HCEC 1CT (cell line): Measurements from ENCODE around the gene USF1.
"Not testable (repeated sequence)": the region's sequence is repeated elsewhere in the genome, so short reads cannot be mapped to it uniquely, and the experiment has no call there.

ENCODE experiments used
- DNase-seq: peaks from one replicate; pipeline ENCODE4 v3.0.0-alpha.2; 2017

Gene USF1

DNA sequence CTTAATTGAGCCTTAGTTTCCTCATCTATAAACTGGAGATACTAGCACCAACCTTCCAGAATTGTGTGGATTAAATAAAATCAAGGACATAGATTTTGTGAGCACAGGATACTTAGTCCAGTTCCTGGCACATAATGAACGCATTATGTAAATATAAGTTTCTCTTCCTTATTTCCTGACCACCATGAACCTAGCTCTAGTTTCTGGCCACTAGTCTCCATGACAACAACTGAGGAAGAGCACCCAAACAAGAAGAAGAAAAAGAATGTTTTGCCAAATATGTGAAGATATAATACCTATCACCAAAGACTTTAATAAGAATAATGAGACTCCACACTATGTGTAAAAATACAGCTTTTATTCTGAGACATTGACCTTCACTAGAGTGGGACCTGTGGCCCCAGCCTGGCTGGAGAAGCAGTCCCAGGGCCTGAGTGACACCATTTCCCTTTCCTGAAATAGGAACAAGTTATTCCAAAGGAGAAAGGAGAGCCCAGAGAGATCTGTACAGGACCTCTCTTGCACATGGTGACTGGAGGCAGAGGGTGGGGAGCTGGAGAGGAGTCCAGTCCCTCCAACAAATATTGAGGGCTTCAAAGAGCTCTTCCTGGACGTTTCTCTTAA lies 940 bp upstream of the USF1 start:
- DNase-seq: no peak

DNA sequence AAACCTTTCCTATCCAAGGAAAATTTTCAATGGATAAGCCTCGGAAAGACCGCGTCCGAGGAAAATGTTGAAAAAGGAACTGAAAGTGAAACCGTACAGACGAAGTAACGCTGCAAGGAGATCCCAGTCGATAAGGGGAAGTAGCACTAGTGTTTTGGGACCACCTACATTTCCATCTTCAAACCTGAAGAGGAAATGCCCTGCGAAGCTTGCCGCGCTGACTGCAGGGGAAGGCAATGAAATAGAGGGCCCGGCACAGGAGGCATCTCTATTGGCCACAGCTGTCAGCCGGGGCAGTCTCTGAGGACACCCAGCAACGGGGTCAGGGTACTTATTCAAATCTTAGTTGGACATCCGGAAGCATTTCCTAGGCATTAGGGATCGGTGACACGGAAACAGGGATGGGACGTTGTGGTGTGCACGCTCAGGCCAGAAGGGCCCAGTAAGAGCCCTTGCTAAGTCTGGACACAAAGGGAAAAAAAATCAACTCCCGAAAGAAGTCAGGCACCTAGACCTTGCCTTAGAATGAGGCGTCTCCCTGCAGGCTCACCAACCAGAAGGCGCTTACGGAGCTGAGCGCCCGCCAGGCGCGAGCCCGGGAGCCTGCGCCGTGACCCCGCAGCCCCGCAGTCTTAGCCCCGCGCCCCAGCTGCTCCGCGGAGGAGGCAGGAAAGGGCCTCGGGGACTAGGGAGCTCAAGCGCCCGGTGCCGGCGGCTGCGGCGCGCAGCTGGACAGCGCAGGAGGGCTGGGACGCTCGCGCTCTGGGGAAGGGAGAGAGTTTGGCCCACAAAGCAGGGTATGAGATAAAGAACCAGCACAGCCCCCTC lies 655 bp downstream of the USF1 start:
- peak; percentile 68 for DNase-seq

DNA sequence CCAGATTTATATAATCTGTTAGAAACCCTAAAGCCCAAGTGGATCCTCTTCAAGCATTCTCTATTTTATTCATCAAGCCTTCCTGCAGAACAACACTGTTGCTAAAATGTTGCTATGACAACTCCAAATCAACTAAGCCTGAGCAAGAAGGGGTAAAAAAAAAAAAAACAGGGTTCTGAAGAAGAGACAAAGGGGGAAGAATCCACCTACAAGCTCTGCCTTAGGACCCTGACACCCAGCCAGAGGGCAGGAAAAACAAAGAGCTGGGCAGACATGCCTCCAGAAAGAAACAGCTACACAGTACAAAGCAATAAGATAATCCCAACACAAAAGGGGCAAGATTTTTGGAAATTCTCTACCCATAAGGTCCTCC lies 1.3 kb downstream of the USF1 start:
- no peak for DNase-seq

DNA sequence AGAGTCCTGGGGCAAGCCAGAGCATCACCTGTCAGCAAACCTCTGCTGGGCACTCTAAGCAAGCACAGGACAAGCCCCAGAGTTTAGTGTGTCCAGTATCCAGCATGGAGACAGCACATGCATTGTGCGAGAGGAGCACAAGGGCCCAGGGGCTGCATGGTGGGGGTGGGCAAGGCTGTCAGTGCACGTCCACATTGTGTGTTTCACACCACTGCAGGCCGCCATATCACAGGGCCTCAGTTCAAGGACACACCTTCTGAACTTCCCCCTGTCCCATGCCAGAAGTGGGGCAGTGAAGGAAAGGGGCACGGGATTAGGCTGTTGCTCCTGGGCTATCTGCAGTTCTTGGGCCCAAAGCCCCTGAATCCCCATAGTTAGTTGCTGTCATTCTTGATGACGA lies 6.2 kb downstream of the USF1 start:
- no peak for DNase-seq

DNA sequence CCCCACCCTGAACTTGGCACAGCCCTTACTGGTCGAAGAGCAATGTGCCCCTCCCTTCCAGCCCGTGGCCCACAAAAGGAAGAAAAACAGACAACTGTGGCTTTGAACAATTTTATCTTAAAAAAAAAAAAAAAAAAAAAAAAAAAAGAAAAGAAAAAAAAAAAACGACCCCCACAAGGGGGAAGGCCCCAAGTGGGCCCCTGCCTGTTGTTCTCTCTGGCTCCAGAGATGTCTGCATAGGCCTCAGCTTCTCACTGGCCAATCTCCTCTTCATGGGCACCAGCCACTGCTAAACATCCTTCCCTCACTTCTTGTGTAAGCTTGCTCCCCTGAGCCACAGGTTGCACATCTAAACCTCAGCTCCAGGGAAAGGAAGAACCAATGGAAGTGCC lies 6.6 kb downstream of the USF1 start:
- no peak for DNase-seq

DNA sequence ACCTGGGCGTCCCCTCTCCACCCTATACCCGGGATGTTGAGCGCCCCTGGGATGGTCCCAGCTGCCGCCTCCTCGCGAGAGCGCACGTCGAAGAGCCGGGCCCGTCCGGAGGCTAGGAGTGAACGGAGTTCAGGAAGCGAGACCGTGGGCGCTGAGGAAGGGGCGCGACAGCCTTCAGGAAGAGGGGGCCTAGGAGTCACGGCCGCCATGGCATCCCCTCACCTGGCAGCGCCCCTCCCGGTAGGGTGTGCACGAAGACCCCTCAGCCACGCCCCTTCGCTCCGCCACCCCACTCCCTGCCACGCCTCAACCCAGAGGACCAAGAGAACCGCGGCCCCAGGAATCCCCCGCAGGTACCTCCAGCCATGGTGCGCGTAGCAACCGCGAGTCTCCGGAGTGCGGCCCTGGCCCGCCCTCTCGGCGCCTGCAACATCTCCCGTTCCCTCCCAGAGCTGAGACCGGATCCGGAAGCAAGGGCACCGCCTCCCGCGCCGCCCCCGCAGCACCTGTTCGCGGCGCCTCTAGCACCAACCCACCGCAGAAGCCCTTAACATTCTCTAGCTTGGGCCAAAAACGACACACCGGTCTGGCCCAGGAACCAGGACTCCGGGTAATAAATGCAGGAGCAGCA lies 7.1 kb downstream of the USF1 start, which contains the start of gene TSTD1:
Gene TSTD1, minus strand, starts transcription at position 442 of the 631 bp plus-strand sequence. Its CDS starts 75 bp downstream, at position 367.
- no peak for DNase-seq

DNA sequence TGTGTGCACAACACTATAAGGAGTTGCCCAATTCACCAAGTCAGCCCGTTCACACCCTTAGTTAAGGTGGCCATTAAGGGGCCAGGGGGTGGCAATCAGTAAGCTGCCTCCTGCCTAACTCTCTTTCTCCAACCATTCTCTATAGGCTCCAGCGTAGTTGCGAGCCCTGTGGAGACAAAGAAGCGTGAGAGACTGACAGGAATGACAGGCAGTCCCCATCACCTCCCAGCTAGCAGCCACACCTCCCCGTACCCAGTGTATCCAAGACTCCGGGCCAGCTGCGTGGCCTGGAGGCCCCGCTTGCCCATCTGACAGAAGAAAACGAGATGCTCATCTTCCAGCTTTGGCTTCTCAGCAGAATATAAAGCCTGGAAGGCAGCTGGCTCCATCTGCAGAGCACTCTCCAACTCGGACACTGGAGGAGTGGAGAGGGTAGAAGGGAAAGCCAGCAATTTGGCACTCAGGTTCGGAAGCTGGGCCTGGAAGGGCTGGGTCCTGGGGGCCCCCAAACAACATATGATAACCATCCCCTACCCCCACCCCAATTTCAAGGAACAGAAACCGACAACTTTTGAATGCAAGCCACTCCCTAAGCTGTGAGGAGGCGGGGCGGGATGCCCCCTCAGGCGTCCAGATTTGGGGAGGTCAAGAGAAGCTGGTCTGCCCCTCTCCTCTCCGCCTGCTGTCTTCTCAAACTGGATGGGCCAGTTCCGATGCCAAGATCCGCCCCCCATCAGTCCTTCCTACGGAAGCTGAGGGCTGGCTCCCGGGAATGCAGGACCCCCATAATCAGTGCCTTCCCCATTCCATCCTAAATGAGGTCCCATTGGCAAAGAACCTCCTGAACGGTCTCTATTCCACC lies 7.9 kb downstream of the USF1 start:
- DNase-seq: no peak

DNA sequence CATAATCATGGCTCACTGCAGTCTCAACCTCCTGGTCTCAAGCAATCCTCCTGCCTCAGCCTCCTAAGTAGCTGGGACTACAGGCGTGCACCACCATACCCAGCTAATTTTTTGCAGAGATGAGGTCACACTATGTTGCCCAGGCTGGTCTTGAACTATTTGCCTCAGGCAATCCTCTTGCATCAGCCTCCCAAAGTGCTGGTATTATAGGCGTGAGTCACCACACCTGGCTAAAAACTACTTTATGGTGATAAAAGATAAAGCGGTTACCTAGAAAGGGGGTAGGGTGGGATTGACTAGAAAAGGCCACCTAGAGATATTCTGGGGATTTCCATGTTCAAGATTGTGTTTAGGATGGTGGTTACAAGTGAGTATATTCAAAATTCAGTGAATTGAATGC lies 12.0 kb downstream of the USF1 start:
- DNase-seq: no peak

DNA sequence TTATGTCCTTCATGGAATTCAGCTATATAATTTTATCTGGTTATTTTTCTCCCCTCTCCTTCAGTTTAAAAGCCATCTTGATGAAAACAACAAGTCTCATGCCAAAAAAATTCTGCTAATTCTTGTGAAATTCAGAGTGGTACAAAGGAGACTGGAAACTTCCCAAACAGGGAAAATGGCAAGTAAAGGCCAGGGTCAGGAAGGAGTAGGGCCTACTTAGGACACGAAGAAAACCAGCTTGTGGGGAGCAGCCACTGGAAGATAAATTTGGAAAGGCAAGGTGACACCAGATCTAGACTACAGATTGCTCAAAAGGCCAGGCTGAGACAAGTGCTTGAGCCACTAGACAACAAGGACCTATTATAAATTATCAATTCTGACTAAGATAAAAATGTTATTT lies 13.4 kb downstream of the USF1 start:
- DNase-seq: no peak

DNA sequence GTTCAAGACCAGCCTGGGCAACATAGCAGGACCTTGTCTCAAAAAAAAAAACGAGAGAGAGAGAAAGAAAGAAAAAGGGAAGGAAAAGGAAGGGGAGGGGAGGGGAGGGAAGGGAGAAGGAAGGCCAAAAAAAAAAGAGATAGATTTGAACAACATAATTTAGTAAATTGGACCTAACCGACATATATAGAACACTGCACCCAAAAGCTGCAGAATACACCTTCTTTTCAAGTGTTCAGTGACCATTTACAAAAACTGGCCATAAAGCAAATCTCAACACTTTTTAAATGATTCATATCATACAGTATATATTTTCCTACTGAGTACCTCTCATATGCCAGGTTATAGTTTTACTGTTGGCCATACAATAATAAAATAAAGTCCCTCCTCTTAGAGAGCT lies 13.9 kb downstream of the USF1 start:
- DNase-seq: no peak

DNA sequence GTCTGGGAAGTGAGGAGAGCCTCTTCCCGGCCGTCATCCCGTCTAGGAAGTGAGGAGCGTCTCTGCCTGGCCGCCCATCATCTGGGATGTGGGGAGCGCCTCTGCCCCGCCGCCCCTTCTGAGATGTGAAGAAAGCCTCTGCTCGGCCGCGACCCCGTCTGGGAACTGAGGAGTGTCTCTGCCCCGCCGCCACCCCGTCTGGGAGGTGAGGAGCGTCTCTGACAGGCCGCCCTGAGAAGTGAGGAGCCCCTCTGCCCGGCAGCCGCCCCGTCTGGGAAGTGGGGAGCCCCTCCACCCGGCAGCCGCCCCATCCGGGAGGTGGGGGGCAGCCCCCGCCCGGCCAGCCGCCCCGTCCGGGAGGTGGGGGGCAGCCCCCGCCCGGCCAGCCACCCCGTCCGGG lies 16.3 kb downstream of the USF1 start:
- not testable (repeated sequence) for DNase-seq

DNA sequence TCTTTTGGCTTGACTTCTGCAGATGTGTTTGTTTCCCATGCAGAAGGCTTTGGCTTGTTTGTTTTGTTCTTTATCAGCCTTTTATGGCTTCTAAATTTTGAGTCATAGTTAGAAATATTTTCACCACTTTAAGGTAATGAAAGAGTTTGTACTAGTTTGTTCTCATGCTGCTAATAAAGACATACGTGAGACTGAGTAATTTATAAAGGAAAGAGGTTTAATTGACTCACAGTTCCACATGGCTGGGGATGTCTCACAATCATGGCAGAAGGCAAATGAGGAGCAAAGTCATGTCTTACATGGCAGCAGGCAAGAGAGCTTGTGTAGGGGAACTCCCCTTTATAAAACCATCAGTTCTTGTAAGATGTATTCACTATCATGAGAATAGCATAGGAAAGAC lies 18.8 kb downstream of the USF1 start:
- not testable (repeated sequence) for DNase-seq

DNA sequence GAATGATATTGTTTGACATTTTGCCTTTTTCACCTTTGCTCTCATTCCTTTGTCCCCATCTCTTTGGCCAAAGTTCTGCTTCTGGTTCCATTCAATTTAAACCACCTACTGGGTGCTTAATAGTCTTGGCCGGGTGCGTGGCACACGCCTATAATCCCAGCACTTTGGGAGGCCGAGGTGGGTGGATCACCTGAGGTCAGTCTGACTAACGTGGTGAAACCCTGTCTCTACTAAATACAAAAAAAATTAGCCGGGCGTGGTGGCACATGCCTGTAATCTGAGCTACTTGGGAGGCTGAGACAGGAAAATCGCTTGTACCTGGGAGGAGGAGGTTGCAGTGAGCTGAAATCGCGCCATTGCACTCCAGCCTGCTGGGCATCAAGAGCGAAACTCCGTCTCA lies 23.3 kb downstream of the USF1 start:
- DNase-seq: not testable (repeated sequence)

DNA sequence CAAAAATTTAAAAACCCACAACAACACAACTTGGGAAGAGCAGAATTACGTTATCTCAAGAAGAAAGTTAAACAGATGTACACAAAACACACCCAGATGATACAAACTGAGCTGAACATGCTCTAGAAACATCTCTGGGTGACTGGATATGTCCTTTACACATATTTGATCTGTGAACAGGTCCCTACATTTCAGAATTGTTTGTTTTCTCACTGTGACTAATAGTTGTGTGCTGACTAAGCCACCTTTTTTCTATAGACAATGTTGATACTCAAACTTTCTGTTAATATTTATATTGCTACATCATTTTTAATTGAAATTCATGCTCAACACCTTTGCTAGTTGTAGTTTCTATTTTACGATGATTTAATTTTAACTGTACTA lies 23.8 kb downstream of the USF1 start:
- DNase-seq: peak; percentile 37

DNA sequence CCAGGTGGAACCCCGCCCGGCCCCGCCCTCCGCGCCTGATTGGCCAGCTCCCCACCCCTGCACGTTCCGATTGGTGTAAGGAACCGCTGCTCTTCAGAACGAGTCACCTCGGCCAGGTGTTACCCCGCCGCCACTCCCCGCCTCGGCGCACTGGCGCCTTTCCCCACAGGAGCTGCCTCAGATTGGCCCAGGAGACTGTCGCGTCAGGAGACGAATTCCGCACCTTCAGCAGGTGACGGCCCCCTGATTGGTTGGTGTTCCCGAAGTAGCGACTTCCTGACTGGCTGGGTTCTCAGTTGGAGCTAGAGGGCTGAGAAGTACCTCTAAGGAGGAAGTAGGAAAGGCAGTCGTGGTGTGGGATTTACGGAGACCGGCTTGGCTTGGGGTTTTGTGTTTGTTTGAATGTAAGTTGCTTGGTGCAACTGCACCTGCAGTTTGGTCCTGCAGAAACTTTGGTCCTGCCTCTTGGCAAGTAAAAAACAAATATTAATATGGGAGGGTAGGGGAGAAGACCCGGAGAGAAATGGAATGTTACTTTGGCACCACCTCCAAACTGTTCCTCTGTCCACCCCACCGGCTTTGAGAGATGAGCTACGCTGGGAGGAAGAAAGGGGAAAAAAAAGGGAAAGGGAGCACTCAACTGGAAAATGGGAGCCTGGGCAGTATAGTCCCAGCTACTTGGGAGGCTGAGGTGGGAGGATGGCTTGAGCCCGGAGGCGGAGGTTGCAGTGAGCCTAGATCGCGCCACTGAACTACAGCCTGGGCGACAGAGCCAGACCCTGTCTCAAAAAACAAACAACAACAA lies 24.4 kb downstream of the USF1 start:
- no peak for DNase-seq

DNA sequence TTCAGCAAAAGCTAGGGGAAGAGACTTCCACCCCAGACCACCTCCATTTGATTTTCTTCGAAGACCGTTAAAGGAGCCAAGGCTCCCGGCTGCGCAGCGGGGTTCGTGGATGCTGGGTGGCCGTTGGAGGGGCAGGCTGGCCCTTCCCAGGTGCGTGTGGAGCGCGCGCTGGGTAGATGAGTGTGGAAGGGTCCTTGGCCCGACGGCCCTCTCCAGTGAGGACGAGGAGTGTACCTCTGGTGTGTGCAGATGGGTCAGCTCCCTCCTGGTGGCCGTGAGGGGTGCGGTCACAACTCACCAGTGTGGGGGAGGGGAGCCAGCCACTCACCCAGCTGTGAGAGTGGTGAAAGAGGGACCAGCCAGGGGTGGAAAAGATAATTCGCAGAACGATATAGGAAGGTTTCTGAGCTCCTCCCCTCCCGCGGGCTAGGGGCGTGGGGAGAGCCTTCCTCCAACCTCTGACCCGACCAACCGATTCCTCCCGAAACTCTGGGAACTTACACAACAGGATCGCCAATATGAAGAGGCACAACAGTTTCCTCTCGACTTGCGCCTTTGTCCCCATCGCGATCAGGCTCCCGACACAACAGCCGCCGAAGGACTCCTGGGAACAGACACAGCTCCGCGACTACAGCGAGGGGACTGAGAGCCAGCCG lies 25.1 kb downstream of the USF1 start, which contains the start of gene F11R:
Gene F11R, minus strand, starts transcription at position 644 of the 656 bp plus-strand sequence. Its CDS starts 79 bp downstream, at position 565.
- DNase-seq: no peak

DNA sequence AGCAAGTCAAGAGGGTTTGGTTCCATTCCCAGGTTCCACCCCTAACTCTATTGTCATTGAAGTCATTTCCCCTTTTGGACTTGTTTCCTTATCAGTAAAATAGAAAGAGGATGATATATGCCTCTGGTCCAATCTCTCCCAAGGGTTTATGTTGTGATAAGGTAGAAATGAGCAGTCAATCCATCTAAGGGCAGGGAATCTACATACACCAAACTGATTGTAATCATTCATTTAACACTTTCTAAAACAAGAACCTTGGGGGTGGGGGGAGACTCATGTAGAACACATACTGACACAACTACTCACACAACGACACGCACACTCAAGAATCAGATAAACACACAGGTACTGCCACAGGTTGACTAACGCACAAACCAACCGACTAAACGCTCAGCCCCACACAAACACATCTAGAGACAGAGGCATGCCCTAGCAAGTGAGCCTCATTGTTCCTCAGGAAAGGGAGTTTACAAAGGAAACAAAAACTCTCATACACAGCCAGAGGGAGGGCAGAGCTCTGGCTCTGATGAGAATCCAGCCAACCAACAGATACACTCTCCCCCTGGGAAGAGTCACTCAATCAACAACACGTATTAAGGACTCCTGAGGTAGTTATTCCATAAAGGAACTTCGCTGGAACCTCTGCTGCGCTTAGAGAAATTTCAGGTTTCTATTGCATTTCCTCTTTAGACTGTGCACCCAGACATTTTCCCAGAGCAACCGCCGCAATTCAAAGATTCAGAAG lies 25.9 kb downstream of the USF1 start:
- no peak for DNase-seq

DNA sequence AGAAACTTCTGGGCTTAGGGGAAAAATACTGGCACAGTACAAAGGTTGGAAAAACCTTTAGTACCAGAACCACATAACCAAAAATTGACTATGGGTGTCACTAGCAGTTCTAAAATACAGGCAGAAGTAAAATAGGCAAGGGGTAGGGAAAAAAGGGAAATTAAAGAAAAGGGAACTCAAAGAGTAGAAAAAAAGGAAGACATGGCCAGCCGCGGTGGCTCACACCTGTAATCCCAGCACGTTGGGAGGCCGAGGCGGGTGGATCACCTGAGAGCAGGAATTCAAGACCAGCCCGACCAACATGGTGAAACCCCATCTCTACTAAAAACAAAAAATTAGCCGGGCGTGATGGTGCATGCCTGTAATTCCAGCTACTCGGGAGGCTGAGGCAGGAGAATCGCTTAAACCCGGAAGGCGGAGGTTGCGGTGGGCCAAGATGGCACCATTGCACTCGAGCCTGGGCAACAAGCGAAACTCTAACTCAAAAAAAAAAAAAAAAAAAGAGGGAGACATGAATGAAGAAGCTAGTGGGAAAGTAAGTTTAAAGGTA lies 26.6 kb downstream of the USF1 start:
- DNase-seq: not testable (repeated sequence)

DNA sequence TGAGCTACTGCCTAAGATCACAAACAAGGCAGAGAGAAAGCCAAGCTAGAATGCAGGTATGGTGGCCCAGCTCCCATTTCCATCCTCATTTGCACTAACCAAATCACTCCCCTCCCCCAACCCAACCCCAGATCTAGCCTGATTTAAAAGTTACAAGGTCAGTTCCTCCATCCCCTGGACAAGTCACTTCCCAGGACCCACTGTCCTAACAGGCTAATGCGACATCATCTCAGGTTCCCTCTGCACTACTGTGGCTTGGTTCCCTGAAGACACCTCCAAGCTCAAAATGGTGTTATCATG lies 27.2 kb downstream of the USF1 start:
- DNase-seq: no peak

DNA sequence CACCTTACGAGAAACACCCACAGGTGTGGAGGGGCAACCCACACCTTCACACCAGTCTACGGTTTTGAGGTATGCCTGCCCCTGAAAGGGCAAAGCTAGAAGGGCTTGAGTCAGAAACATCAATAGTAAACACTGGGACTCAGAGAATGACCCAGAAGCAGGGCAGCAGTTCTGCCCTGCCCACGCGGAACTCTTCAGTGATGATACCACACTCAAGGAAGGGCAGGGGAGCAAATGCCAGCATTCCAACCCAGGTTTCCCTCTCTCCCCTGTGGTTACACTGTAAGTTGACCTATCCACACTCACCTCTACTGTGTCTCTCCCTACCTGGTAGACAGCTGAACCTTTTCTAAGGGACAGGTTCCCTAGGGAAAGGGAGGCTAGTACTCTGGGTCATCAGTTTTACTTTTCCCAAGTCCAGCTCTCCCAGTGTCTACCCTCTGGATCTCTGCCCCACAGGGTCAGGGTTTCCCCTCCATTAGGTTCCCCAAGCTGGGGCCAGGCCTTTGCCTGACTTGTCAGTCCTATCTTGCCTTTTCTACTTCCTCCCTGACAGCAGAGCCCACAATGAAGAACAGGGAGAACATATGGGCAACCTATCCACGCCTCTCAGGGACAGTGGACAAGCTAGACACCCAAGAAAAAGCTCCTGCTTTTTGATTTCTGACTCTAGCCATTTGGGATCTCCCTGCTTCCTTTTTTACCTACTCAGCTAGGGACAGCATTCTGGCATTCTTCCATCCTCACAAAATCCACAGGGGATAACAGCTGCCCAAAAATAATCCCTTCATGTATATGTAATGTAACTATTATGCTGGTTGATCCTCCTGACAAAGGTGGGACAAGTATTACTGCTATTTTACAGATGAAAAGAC lies 27.8 kb downstream of the USF1 start:
- no peak for DNase-seq
